Astrocyte of the hippocampus (primary cell): ENCODE data around the gene CACNA2D3.
A peak's percentile ranks its signal among the peaks of the same experiment; 100 is the strongest.
"Not testable (repeated sequence)": the region's sequence is repeated elsewhere in the genome, so short reads cannot be mapped to it uniquely, and the experiment has no call there.

Experiments
- DNase-seq: peaks from one replicate; pipeline ENCODE4 v3.0.0; 2011; ENCODE audit warnings: low read depth, low spot score

CACNA2D3 gene

GRCh38 chr3:55061720-55062034 lies 939.3 kb downstream of the CACNA2D3 start:
- DNase-seq: no peak

DNA sequence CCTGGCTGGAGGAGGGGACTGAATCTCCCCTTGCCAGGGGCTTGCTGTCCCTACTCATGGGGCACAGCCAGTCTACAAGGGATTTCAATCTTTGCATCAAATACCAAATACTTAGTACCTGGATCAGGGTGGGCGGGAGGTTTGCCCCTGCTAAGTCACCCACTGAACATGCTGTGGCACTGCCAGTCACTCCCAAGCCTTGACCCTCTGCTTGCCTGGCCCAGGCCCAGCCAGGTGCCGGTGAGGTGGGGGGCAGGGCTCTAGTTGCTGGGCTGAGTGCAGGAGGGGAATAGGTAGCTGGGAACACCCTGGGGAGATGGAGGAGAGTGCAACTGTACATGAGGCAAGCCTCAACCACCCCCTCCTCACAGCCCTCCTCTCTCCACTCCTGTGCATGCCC lies 941.8 kb downstream of the CACNA2D3 start:
- no peak for DNase-seq

GRCh38 chr3:55065331-55065730 lies 943.0 kb downstream of the CACNA2D3 start:
- DNase-seq: no peak

DNA sequence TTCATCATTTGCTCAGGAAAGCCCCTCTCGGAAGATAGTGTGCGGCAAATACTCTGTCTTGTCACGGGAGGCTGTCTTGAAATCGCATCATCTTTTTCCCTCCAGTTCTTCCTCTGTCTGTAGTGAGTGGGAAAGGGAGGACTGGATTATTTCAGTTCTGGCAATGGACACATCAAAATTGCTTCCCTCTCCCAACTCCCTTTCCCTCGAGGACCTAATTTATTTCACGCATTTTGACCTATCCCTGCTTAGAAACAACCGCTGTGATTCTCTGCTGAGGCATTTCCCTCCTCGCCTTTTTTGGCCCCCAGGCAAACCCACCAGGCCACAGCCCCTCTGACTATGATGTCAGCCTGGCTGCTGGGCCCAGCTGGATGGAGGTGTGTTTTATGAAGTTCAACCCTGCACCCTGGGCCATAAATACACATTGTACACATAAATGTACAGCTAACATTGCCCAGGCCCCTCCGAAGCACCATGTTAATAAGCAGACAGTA lies 944.2 kb downstream of the CACNA2D3 start:
- DNase-seq: no peak

DNA sequence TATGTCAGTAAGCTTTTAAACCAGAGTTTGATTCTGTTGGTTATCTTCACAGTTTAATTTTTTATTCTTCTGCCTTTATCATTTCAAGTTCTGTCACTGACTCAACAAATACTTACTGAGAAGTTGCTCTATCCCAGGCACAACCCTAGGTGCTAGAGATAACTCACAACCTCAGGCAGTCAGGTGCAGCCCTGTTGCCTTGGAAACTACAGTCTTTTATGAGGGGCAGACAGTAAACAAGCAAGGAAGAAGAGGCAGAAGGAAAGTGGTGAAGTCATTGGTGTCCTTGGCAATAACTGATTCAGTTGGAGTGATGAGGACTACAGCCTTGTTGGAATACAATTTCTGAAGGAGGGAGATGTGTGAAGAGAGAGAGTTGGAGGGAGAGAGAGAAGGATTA lies 947.6 kb downstream of the CACNA2D3 start:
- no peak for DNase-seq

- no peak for DNase-seq
Measured at GRCh38 chr3:55074796-55075195, 952.4 kb downstream of the CACNA2D3 start.

DNA sequence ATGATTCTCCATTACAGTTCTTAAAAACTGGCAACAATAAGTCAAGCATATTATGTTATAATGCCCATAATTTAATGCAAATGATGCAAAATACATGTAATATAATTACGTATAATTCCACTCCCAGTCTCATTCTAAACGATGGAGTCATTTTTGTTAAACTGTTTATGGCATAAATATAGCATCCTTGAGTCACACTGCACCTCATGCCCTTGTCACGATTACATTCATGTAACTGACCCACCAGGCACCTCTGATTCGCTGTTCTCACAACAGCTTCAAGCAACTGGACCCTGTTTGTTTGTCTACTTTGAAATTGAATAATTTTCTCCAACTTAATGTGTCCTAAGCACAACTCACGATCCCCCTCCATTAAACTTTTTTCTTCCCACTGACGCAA lies 953.5 kb downstream of the CACNA2D3 start:
- no peak for DNase-seq

DNA sequence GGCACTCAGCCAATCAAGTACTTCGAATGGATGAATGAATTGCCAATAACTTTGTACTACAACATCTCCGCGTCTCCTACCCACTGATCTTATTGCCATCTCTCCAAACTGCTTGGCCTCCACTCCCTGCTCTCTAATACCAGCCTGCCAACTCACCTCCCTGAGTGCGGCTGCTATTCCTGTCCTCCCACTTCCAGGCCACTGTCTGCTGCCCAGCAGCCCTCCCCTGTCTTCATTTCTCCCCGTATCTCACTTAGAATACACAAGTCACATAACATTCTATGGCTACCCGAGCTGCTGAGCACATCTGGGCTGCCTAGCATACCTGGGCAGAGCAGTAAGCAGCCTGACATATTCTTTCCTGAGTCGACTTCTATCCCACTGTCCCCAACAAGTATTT lies 955.4 kb downstream of the CACNA2D3 start:
- no peak for DNase-seq

DNA sequence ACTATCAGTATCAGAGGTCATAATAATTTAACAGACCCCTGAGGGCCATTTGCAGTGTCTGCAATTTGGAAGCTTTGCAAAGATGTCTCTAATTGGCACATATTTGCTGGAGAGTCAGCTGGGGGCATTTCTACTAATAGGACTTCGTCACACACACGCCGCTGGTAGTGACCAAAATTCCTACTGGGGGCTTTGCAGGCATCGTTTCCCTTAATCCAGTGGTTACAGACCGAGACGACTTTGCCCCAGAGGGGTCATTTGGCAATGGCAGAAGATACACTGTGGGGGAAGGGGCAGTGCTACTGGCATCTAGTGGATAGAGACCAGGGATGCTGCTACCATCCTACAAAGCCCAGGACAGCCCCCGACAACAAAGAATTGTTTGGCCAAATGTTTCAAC lies 956.5 kb downstream of the CACNA2D3 start:
- DNase-seq: no peak

DNA sequence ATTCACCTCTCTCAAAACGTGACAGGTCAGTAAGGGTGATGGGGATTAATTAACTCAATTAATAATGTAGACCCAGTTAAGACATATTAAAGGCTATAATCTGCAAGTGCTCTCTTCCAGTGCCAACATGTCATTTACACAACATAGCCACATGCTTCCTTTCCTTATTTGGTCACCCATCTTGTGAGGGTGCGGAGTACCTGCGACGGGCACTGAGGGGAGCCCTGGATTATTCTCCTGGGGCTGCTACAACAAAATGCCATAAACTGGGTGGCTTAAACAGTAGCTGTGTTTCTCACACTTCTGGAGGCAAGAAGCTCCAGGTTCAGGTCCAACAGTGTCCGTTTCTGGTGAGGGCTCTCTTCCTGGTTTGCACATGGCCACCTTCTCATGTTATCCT lies 962.9 kb downstream of the CACNA2D3 start:
- no peak for DNase-seq

DNA sequence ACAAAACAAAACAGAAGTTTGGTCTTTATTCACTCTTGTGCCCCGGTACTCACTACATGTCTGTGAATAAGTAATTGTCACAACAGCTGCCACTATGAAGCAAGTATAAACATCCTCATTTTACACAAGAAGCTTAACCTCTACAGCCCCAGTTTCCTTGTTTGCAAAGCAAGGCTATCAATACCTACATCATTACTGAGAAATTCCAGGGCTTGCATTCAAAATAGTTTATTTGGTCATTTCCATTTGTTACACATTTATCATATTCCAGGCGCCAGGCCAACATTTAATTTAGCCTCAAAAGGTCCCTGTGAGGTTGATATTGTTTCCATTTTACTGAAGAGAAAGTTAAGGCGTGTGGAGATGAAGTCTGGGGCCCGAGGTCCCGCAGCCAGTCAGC lies 966.9 kb downstream of the CACNA2D3 start:
- DNase-seq: peak; percentile 18

DNA sequence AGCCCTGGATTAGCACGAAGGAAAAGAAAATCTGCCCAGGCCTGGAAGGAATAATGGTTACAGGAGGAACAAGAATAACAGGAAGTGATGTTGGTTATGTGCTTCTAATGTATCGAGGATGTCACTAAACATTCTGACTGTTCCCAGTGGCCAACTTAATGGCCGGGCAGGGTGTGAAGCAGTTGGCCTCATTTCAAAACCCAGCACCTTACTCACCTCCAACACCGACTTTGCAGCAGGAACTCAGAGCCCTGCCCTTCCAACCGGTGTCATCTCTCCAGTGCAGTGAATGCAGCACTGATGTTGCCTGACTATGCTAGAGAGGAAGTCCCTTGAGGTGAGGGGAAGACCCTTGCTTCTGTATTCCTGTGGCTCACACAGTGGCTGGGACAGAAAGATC lies 967.9 kb downstream of the CACNA2D3 start:
- no peak for DNase-seq

DNA sequence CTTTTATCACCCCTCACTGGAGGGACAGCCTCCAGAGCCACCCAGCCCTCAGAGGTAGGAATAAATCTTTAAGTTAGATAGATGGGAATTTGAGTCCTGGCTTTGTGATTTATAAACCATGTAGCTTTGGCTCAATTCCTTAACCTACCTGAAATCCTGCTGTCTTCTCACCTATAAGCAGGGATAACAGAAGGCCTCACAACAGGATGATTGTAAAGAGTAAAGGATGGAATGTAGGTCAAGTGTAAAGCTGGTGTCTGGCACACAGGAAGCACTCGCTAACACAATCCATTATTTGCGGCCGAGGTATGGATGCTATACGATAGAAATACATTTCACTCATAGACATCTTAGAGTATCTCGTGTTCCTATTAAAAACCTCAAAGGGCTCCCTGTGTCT lies 968.4 kb downstream of the CACNA2D3 start:
- no peak for DNase-seq

DNA sequence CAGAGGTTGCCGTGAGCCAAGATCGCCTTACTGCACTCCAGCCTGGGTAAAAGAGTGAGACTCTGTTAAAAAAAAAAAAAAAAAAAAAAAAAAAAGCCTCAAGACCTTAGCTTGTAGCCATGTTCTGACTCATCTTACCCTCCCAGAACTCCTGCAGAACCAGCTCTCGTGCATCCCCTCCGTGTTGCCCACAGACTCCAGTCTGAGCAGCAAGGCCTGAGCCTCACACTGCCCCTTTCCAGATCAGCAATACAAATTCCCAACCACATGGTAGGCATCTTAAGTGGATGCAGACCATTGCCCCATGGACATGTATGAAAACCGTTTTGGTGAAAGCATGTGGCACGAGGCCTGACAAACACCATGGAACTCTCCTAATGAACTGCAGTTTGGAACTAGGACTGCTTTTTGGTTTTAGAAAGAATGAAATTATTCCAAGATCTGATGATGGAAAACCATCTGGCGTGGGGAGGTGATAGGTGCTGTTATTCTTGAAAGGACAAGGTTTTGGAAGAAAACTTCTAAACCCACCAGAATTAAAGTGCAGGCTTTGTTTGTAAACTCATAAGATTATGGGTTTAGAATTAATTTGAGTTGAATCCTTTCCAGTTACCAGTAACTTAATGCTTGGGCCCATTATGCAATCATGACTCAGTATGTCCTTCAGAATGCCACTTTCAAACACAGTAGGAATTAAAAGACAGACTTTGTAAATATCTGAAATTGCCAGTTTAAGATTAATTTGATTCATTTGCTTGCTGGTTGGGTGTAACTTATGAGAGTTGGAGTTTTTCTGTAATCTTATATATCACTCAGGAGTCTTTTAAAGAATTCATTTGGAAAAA lies 969.3 kb downstream of the CACNA2D3 start:
- peak; percentile 61 for DNase-seq

GRCh38 chr3:55094676-55095075 lies 972.3 kb downstream of the CACNA2D3 start:
- no peak for DNase-seq

DNA sequence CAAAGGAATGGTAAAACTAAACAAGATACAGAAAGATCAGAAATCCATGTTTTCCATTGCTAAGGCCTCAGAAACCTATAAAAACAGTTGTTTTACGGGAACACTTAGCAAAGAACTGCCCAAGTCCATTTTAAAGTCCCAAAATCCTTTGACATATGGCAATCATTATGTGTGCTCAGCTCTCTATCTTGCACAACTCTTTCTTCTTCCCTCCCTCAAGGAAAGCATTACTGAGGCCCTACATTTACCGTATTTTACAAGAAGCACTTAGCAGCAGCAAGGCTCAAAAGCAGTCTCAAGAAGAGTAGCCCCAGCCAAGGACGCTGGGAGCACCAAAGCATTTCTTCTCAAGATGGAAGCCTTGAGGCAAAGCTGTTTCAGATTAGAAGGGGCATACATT lies 975.1 kb downstream of the CACNA2D3 start:
- DNase-seq: no peak

DNA sequence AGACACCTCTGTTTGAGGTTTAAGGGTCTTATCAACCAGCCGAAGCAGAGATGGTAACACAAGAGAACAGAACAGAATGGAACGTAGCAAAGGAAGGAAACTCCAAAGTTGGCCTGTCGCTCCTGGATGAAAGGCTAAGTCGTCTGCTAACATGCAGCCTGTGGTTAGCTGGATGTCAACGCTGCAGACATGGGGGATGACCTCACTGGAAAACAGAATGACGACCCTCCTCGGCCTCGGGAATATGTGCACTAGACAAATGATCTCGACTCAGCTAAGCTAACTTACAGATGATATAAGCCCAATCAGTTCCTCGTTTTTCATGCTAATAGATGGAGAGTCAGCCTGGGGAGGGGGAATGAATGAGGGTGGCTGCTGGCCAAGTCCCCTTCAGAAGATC lies 983.3 kb downstream of the CACNA2D3 start:
- DNase-seq: peak; percentile 40

GRCh38 chr3:55107187-55107586 lies 984.8 kb downstream of the CACNA2D3 start:
- DNase-seq: no peak

DNA sequence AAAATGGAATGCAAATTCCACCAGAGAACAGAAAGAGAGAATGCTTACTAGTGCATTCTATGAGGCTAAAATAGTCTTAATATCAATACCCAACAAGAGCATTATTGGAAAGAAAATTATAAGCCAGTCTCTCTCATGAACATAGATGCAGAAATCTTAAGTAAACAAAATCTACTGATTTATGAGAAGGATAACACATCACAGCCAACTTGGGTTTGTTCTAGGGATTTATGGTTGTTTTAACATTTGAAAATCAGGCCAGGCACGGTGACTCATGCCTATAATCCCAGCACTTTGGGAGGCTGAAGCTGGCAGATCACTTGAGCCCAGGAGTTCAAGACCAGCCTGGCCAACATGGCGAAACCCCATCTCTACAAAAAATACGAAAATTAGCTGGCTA lies 989.6 kb downstream of the CACNA2D3 start:
- DNase-seq: not testable (repeated sequence)

- DNase-seq: no peak
Measured at GRCh38 chr3:55118451-55118850, 996.1 kb downstream of the CACNA2D3 start.

- DNase-seq: no peak
Measured at GRCh38 chr3:55119268-55119667, 996.9 kb downstream of the CACNA2D3 start.

DNA sequence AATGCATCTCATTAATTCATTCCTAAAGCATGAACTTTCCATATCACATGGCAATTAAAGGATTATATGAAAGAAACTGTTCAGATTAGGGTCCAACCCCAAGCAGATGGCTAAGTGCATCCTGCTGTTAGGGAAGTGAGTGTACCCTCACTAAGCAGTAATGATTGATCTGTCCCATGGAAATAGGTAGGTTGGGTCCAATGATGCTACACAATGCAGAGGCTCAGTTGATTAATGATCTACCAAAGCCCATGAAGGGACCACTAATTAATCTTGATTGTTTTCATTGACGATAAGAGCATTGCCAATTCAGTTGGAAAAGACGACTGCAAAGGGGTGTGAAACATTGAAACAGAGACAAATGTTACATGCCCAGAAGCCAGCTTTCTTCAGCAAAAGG lies 1000.0 kb downstream of the CACNA2D3 start:
- DNase-seq: no peak
